Superior temporal gyrus (tissue), 1 donor: Measurements from ENCODE around the gene CLTRN.
"Not testable (repeated sequence)": the region's sequence is repeated elsewhere in the genome, so short reads cannot be mapped to it uniquely, and the experiment has no call there.

Source experiments
- DNase-seq: peaks from one replicate; pipeline ENCODE4 v3.0.0-alpha.2; 2016; ENCODE audit errors: extremely low spot score

The CLTRN gene

GRCh38 chrX:15664487-15665444, at the start of gene CLTRN:
Gene CLTRN (minus strand): TSS chrX:15664805. CDS start chrX:15664775, 30 bp downstream.
- no peak for DNase-seq

GRCh38 chrX:15704273-15704672, 39.7 kb upstream of the CLTRN start:
- not testable (repeated sequence) for DNase-seq

- not testable (repeated sequence) for DNase-seq
Observed at GRCh38 chrX:15703809-15704208, 39.2 kb upstream of the CLTRN start.

GRCh38 chrX:15702488-15703371, 38.1 kb upstream of the CLTRN start:
- no peak for DNase-seq

GRCh38 chrX:15696516-15696915, 31.9 kb upstream of the CLTRN start:
- no peak for DNase-seq

- no peak for DNase-seq
Observed at GRCh38 chrX:15694941-15695451, 30.4 kb upstream of the CLTRN start.

- DNase-seq = peak; percentile 81
Observed at GRCh38 chrX:15686818-15687685, 22.4 kb upstream of the CLTRN start.

GRCh38 chrX:15683193-15683592, 18.6 kb upstream of the CLTRN start:
- no peak for DNase-seq

GRCh38 chrX:15681433-15681832, 16.8 kb upstream of the CLTRN start:
- no peak for DNase-seq

GRCh38 chrX:15680401-15680800, 15.8 kb upstream of the CLTRN start:
- DNase-seq = no peak

- DNase-seq = peak; percentile 29
Observed at GRCh38 chrX:15679246-15679645, 14.6 kb upstream of the CLTRN start.

GRCh38 chrX:15678339-15678738, 13.7 kb upstream of the CLTRN start:
- DNase-seq = no peak

- DNase-seq = no peak
Observed at GRCh38 chrX:15676886-15677285, 12.3 kb upstream of the CLTRN start.

GRCh38 chrX:15675490-15675921, 10.9 kb upstream of the CLTRN start:
- DNase-seq = peak; percentile 86

GRCh38 chrX:15674841-15675489, 10.4 kb upstream of the CLTRN start:
- DNase-seq = peak; percentile 90

- DNase-seq = no peak
Observed at GRCh38 chrX:15674514-15674840, 9.9 kb upstream of the CLTRN start.

GRCh38 chrX:15673970-15674369, 9.4 kb upstream of the CLTRN start:
- DNase-seq = no peak

- DNase-seq = no peak
Observed at GRCh38 chrX:15672881-15673280, 8.3 kb upstream of the CLTRN start.

- no peak for DNase-seq
Observed at GRCh38 chrX:15663439-15663838, 1.2 kb downstream of the CLTRN start.

- DNase-seq = not testable (repeated sequence)
Observed at GRCh38 chrX:15654804-15655203, 9.8 kb downstream of the CLTRN start.

- no peak for DNase-seq
Observed at GRCh38 chrX:15653961-15654360, 10.6 kb downstream of the CLTRN start.
